WTC11 (cell line): ENCODE measurements around the gene BTC. TPM values are rescaled to one million over a fixed set of nuclear protein-coding genes. Genes with fewer than 3 reads are reported as not detected.
"Not testable (repeated sequence)": the region's sequence is repeated elsewhere in the genome, so short reads cannot be mapped to it uniquely, and the experiment has no call there.

ENCODE experiments used
- ATAC-seq: fragments of 200-7000 bp; cut with Tn5 transposase; 2 replicates; pipeline ENCODE4 v1.10.0; 2021; ENCODE audit warnings: mild to moderate bottlenecking, moderate library complexity
- CTCF ChIA-PET: fragments of 300-600 bp; sonication (Branson Sonifier 250); formaldehyde crosslinking; loops from one replicate; lab custom pipeline; 2021; ENCODE audit warnings: antibody characterized with exemption; lab: Charles Lee
- POLR2A ChIA-PET: fragments of 350-600 bp; sonication (Branson Sonifier 250); formaldehyde crosslinking; loops from one replicate; lab custom pipeline; 2021; ENCODE audit warnings: antibody characterized with exemption; lab: Charles Lee
- DNase-seq: peaks from one replicate; pipeline ENCODE4 v3.0.0; 2021; ENCODE audit warnings: low spot score
- H3K27ac Mint-ChIP-seq: 2 replicates; pipeline ENCODE4 v1.8.0; 2021; ENCODE audit warnings: mixed read lengths
- H3K27me3 Mint-ChIP-seq: 2 replicates; pipeline ENCODE4 v1.8.0; 2021; ENCODE audit warnings: low read depth, mild to moderate bottlenecking, moderate library complexity, mixed read lengths
- H3K36me3 Mint-ChIP-seq: 2 replicates; pipeline ENCODE4 v1.8.0; 2021; ENCODE audit warnings: mixed read lengths
- H3K4me1 Mint-ChIP-seq: 2 replicates; pipeline ENCODE4 v1.8.0; 2022; ENCODE audit warnings: mixed read lengths
- H3K4me3 Mint-ChIP-seq: 2 replicates; pipeline ENCODE4 v1.8.0; 2021; ENCODE audit warnings: mild to moderate bottlenecking, moderate library complexity, mixed read lengths
- H3K9me3 Mint-ChIP-seq: 2 replicates; pipeline ENCODE4 v1.8.0; 2021; ENCODE audit warnings: mixed read lengths
- GABPB1 ChIP-seq: sonication (generic); formaldehyde crosslinking; IDR thresholded peaks from 2 replicates; pipeline ENCODE4 v1.8.1; 2023; ENCODE audit warnings: mild to moderate bottlenecking, missing genetic modification reagents
- IRF2 ChIP-seq: sonication (generic); formaldehyde crosslinking; IDR thresholded peaks from 2 replicates; pipeline ENCODE4 v1.8.0; 2022; ENCODE audit warnings: low read depth, missing genetic modification reagents, borderline replicate concordance
- SOX15 ChIP-seq: fragments of 250-450 bp; sonication (Bioruptor Pico); IDR thresholded peaks from 2 replicates; pipeline ENCODE4 v1.9.0; 2021; ENCODE audit warnings: mild to moderate bottlenecking
- ZNF232 ChIP-seq: sonication (generic); formaldehyde crosslinking; IDR thresholded peaks from 2 replicates; pipeline ENCODE4 v1.8.0; 2022; ENCODE audit warnings: mild to moderate bottlenecking, missing genetic modification reagents
- ZNF317 ChIP-seq: sonication (generic); formaldehyde crosslinking; IDR thresholded peaks from 2 replicates; pipeline ENCODE4 v1.8.1; 2023; ENCODE audit warnings: low read depth, mild to moderate bottlenecking, moderate library complexity, missing genetic modification reagents, borderline replicate concordance
- ZNF396 ChIP-seq: fragments of 250-450 bp; sonication (Bioruptor Pico); IDR thresholded peaks from 2 replicates; pipeline ENCODE4 v1.8.0; 2021; ENCODE audit warnings: mild to moderate bottlenecking, moderate library complexity, borderline replicate concordance
- ZNF416 ChIP-seq: fragments of 250-450 bp; sonication (Bioruptor Pico); IDR thresholded peaks from 2 replicates; pipeline ENCODE4 v1.9.0; 2021; ENCODE audit warnings: mild to moderate bottlenecking, inconsistent platforms
- ZNF423 ChIP-seq: fragments of 250-450 bp; sonication (Bioruptor Pico); IDR thresholded peaks from 2 replicates; pipeline ENCODE4 v2.1.2; 2022; ENCODE audit warnings: mild to moderate bottlenecking, moderate library complexity
- ZNF671 ChIP-seq: fragments of 250-450 bp; sonication (Bioruptor Pico); IDR thresholded peaks from 2 replicates; pipeline ENCODE4 v1.8.0; 2021; ENCODE audit warnings: mild to moderate bottlenecking
- total RNA-seq: library from RNA; stranded (reverse); gene quantifications from 3 replicates; pipeline ENCODE4 v1.2.3, GENCODE V29; 2021
- TF ChIP-seq, protein P1 (sequence below): sonication (generic); formaldehyde crosslinking; IDR thresholded peaks from 2 replicates; pipeline ENCODE4 v1.8.0; 2022; ENCODE audit warnings: missing genetic modification reagents
- TF ChIP-seq, protein P2 (sequence below): fragments of 250-450 bp; sonication (Bioruptor Pico); IDR thresholded peaks from 2 replicates; pipeline ENCODE4 v1.9.0; 2021; ENCODE audit warnings: moderate library complexity, mild to moderate bottlenecking, inconsistent platforms, borderline replicate concordance
- TF ChIP-seq, protein P3 (sequence below): sonication (generic); formaldehyde crosslinking; IDR thresholded peaks from 2 replicates; pipeline ENCODE4 v1.8.1; 2023; ENCODE audit warnings: mild to moderate bottlenecking, missing genetic modification reagents, moderate library complexity
- TF ChIP-seq, protein P4 (sequence below): sonication (generic); formaldehyde crosslinking; IDR thresholded peaks from 2 replicates; pipeline ENCODE4 v1.8.0; 2023; ENCODE audit warnings: missing genetic modification reagents, mild to moderate bottlenecking, borderline replicate concordance
- TF ChIP-seq, protein P5 (sequence below): sonication (generic); formaldehyde crosslinking; conservative IDR thresholded peaks from 2 replicates; pipeline ENCODE4 v1.8.1; 2022; ENCODE audit warnings: mild to moderate bottlenecking, missing genetic modification reagents

The BTC gene
- total RNA-seq, 1 experiment from 2014 or later: 0.07 TPM

DNA sequence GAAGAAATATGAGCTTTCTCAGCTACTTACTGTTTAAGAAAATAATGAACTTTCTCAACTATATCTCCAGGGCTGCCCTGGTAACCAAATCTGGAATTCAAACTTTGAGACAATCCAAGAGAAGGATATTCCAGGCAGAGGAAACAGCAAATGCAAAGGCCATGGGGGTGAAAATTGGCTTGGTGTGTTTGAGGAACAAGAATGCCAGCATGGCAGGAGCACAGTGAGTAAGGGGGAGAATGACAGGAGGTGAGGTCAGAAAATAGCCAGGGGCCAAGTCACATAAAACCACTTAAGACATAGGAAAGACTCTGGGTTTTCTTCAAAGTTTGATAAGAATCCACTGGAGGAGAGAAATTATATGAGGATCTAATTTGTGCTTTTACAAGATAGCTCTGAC is 27.2 kb upstream of the BTC start:
- Mint-ChIP-seq H3K27ac (no peak overlapping the region), H3K4me3 (no peak overlapping the region), H3K36me3 (no peaks in the 10 kb centered on the region), H3K4me1 (peaks cover 1% of the 10 kb centered on the region), H3K27me3 (peaks cover 2% of the 10 kb centered on the region; the same call in 1 of the 2 replicates), H3K9me3 (peaks cover 14% of the 10 kb centered on the region)
- ATAC-seq (no peak), DNase-seq (no peak)
- ChIA-PET CTCF (interaction anchor here (1.2 to 1.9 kb wide), 2 partner anchors 13 to 27 kb away, joined by 3 to 14 read pairs; partner anchors contain the start of gene BTC), POLR2A (no interaction called here)
- TF ChIP-seq ZNF396 (CRISPR knock-in tag) (no peak), SOX15 (CRISPR knock-in tag) (no peak), IRF2 (no peak), ZNF317 (no peak), ZNF423 (CRISPR knock-in tag) (no peak), ZNF416 (no peak)
- TF ChIP-seq, protein P1, sequence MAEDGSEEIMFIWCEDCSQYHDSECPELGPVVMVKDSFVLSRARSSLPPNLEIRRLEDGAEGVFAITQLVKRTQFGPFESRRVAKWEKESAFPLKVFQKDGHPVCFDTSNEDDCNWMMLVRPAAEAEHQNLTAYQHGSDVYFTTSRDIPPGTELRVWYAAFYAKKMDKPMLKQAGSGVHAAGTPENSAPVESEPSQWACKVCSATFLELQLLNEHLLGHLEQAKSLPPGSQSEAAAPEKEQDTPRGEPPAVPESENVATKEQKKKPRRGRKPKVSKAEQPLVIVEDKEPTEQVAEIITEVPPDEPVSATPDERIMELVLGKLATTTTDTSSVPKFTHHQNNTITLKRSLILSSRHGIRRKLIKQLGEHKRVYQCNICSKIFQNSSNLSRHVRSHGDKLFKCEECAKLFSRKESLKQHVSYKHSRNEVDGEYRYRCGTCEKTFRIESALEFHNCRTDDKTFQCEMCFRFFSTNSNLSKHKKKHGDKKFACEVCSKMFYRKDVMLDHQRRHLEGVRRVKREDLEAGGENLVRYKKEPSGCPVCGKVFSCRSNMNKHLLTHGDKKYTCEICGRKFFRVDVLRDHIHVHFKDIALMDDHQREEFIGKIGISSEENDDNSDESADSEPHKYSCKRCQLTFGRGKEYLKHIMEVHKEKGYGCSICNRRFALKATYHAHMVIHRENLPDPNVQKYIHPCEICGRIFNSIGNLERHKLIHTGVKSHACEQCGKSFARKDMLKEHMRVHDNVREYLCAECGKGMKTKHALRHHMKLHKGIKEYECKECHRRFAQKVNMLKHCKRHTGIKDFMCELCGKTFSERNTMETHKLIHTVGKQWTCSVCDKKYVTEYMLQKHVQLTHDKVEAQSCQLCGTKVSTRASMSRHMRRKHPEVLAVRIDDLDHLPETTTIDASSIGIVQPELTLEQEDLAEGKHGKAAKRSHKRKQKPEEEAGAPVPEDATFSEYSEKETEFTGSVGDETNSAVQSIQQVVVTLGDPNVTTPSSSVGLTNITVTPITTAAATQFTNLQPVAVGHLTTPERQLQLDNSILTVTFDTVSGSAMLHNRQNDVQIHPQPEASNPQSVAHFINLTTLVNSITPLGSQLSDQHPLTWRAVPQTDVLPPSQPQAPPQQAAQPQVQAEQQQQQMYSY (CRISPR knock-in tag): no peak
- TF ChIP-seq, protein P2, sequence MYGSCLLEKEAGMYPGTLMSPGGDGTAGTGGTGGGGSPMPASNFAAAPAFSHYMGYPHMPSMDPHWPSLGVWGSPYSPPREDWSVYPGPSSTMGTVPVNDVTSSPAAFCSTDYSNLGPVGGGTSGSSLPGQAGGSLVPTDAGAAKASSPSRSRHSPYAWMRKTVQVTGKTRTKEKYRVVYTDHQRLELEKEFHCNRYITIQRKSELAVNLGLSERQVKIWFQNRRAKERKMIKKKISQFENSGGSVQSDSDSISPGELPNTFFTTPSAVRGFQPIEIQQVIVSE (CRISPR knock-in tag): no peak
- TF ChIP-seq, protein P3, sequence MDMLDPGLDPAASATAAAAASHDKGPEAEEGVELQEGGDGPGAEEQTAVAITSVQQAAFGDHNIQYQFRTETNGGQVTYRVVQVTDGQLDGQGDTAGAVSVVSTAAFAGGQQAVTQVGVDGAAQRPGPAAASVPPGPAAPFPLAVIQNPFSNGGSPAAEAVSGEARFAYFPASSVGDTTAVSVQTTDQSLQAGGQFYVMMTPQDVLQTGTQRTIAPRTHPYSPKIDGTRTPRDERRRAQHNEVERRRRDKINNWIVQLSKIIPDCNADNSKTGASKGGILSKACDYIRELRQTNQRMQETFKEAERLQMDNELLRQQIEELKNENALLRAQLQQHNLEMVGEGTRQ (CRISPR knock-in tag): no peak

DNA sequence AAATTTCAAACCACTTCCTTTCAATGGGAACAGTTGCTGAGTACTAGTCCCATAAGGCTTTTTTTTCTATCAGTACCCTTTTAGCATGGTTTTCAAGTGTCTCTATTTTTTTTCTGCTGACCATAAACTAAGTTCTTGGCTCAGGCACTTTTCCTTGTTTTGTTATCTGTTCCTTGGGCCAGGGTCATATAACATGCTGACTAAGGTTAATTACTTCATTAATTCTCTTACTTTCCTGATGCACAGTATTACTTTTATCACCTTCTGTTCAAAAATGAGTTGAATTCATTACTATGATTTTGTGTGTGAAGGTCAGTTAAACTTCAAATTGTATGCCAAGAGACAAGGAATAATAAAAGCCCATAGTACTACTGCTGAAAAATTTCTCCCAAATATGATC is 19.7 kb upstream of the BTC start:
- H3K9me3 Mint-ChIP-seq: no peaks in the 10 kb centered on the region
- H3K27me3 Mint-ChIP-seq: no peaks in the 10 kb centered on the region; the same call in 1 of the 2 replicates
- TF ChIP-seq, protein P4, sequence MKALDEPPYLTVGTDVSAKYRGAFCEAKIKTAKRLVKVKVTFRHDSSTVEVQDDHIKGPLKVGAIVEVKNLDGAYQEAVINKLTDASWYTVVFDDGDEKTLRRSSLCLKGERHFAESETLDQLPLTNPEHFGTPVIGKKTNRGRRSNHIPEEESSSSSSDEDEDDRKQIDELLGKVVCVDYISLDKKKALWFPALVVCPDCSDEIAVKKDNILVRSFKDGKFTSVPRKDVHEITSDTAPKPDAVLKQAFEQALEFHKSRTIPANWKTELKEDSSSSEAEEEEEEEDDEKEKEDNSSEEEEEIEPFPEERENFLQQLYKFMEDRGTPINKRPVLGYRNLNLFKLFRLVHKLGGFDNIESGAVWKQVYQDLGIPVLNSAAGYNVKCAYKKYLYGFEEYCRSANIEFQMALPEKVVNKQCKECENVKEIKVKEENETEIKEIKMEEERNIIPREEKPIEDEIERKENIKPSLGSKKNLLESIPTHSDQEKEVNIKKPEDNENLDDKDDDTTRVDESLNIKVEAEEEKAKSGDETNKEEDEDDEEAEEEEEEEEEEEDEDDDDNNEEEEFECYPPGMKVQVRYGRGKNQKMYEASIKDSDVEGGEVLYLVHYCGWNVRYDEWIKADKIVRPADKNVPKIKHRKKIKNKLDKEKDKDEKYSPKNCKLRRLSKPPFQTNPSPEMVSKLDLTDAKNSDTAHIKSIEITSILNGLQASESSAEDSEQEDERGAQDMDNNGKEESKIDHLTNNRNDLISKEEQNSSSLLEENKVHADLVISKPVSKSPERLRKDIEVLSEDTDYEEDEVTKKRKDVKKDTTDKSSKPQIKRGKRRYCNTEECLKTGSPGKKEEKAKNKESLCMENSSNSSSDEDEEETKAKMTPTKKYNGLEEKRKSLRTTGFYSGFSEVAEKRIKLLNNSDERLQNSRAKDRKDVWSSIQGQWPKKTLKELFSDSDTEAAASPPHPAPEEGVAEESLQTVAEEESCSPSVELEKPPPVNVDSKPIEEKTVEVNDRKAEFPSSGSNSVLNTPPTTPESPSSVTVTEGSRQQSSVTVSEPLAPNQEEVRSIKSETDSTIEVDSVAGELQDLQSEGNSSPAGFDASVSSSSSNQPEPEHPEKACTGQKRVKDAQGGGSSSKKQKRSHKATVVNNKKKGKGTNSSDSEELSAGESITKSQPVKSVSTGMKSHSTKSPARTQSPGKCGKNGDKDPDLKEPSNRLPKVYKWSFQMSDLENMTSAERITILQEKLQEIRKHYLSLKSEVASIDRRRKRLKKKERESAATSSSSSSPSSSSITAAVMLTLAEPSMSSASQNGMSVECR (CRISPR knock-in tag): no peak
- TF ChIP-seq GABPB1 (CRISPR knock-in tag): no peak
- TF ChIP-seq, protein P5, sequence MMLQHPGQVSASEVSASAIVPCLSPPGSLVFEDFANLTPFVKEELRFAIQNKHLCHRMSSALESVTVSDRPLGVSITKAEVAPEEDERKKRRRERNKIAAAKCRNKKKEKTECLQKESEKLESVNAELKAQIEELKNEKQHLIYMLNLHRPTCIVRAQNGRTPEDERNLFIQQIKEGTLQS (CRISPR knock-in tag): no peak
- no peak for TF ChIP-seq ZNF671 (CRISPR knock-in tag)
- TF ChIP-seq ZNF232 (CRISPR knock-in tag): no peak
- H3K4me1 Mint-ChIP-seq: no peaks in the 10 kb centered on the region
- ATAC-seq (no peak), DNase-seq (no peak)
- no peaks in the 10 kb centered on the region for H3K36me3 Mint-ChIP-seq
- ChIA-PET CTCF (no interaction called here), POLR2A (no interaction called here)
- no peak overlapping the region for H3K4me3 Mint-ChIP-seq
- no peak overlapping the region for H3K27ac Mint-ChIP-seq

DNA sequence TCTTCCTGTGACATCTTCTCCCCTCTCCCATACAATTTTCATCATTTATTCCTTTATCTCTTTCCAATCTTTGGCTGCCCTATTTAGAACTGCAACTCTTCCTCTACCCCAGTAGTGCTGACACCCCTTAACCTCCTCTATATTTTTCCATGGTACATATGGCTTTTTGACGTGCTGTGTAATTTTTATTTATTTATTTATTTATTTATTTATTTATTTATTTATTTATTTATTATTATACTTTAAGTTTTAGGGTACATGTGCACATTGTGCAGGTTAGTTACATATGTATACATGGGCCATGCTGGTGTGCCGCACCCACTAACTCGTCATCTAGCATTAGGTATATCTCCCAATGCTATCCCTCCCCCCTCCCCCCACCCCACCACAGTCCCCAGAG is 17.7 kb upstream of the BTC start:
- DNase-seq, CTCF ChIA-PET, H3K4me3 Mint-ChIP-seq, H3K27ac Mint-ChIP-seq, ATAC-seq, H3K36me3 Mint-ChIP-seq, H3K9me3 Mint-ChIP-seq, H3K4me1 Mint-ChIP-seq, H3K27me3 Mint-ChIP-seq, POLR2A ChIA-PET: not testable (repeated sequence)
